NCI-H2196 treated with DMSO at 0.1 percent for 48 hours (cell line): ENCODE data around the gene TKTL2.
"Not testable (repeated sequence)": the region's sequence is repeated elsewhere in the genome, so short reads cannot be mapped to it uniquely, and the experiment has no call there.

Experiments
- DNase-seq: peaks from one replicate; lab custom pipeline; 2025; ENCODE audit not compliant: unreplicated experiment; lab: John Stamatoyannopoulos, UW

The TKTL2 gene

DNA sequence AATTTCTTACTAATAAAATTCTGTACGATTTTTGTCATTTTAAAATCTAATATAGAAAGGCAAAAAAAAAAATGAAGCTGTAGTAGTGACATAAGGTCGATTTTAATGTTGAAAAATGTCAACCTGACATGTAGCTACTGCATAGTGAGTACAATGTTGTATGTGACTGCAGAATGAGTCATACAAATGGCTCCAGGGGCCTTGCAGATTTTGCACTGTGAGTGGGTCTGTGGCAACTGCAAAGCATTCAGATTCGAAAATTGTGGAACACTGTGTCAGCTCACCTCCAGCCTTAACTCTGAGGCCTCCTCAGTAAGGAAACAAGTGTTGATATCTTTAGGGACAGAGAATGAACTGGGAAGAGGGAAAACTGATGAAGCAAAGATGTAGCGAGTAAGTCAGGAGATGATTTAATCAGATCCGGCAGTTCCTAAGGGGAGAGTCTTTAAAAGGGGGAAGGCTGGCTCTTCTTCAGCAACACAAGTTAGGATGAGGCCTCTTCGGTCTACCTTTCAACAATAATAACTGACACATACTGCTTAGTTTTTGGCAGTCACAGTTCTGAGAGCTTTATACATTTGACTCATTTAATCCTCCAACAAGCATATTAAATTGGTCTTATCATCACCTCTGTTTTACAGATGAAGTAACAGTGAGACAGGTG lies 24.9 kb downstream of the TKTL2 start:
- DNase-seq = no peak

DNA sequence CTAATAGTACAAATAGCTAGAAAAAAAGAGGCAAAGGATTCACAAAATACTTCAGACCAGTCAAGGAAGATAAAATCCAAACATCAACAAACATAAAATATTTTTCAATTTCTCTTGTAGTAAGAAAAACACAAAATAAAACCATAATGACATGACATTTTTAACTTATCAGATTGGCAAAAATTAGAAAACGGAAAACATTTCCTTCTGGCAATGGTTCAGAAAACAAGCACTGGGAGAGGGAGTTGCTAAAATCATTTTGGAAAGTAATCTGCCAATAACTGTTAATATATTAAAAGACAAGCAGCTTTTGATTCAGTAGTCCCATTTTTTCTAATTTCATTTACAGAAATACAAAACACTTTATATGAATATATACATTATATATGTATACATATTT lies 26.1 kb downstream of the TKTL2 start:
- no peak for DNase-seq

DNA sequence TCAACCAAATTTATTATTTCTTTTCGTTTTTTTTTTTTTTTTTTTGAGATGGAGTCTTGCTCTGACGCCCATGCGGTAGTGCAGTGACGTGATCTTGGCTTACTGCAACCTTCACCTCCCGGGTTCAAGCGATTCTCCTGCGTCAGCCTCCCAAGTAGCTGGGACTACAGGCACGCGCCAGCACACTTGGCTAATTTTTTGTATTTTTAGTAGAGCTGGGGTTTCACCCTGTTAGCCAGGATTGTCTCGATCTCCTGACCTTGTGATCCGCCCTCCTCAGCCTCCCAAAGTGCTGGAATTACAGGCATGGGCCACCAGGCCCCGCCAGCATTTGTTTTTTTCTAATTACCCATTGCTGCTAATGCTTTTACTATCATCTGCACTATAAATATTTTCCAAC lies 26.5 kb downstream of the TKTL2 start:
- DNase-seq = not testable (repeated sequence)

DNA sequence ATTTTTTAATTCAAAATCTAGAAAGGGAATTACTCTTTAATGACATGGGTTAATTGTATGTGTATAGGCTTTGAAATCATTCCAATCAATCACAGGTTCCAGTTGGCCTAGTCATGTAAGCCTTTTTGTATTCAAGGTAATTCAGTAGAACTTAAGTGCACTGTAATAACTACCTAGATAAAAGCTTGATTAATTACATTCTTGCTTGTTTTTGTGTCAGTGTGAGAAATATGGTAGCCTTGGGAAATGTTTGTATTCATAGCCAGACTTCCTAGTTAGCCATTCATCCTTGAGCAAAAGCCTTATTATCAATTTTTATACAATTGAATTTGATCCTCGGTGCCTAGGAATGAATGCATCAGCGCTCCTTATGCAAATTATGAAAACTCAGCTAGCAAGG lies 33.5 kb downstream of the TKTL2 start:
- DNase-seq = no peak
